Ectodermal cell (in vitro differentiated cells): Measurements from ENCODE around the gene TXNDC16. TPM values are rescaled to one million over a fixed set of nuclear protein-coding genes. Genes with fewer than 3 reads are reported as not detected.
"Not testable (repeated sequence)": the region's sequence is repeated elsewhere in the genome, so short reads cannot be mapped to it uniquely, and the experiment has no call there.

Experiments
- H3K27ac ChIP-seq: 2 replicates; pipeline ENCODE4 v1.7.0; 2013; ENCODE audit warnings: mild to moderate bottlenecking, low read depth, low read length; ENCODE audit not compliant: insufficient read depth, poor library complexity, severe bottlenecking
- H3K27me3 ChIP-seq: 2 replicates; pipeline ENCODE4 v1.7.0; 2013; ENCODE audit warnings: mild to moderate bottlenecking, low read length; ENCODE audit not compliant: insufficient read depth, control insufficient read depth, poor library complexity, severe bottlenecking
- H3K36me3 ChIP-seq: one replicate; pipeline ENCODE4 v1.7.0; 2013; ENCODE audit warnings: low read length; ENCODE audit not compliant: control insufficient read depth, insufficient read depth
- H3K4me1 ChIP-seq: one replicate; pipeline ENCODE4 v1.7.0; 2013; ENCODE audit warnings: low read length; ENCODE audit not compliant: control insufficient read depth, insufficient read depth
- H3K4me3 ChIP-seq: 2 replicates; pipeline ENCODE4 v1.7.0; 2013; ENCODE audit warnings: low read depth, low read length, control low read depth; ENCODE audit not compliant: insufficient read depth
- H3K9me3 ChIP-seq: 2 replicates; pipeline ENCODE4 v1.7.0; 2013; ENCODE audit warnings: mild to moderate bottlenecking, low read length, moderate library complexity; ENCODE audit not compliant: control insufficient read depth
- WGBS, 2 experiments: methylation state at CpG; one replicate each; pipeline ENCODE4 v1.1.7; 2013; ENCODE audit warnings: missing lambda C conversion rate in 2 of 2; 5-methylcytosine and 5-hydroxymethylcytosine counted together
- polyA plus RNA-seq, 4 experiments: library from polyadenylated mRNA; stranded (reverse); fragments of 50-300 nt; gene quantifications; one replicate each; pipeline ENCODE4 v1.2.3, GENCODE V29; 2013

The TXNDC16 gene
- 15.7 TPM for polyA plus RNA-seq (2013, experiment 1 of 4)
- polyA plus RNA-seq (2013, experiment 2 of 4): 16.2 TPM
- 16.0 TPM for polyA plus RNA-seq (2013, experiment 3 of 4)
- polyA plus RNA-seq (2013, experiment 4 of 4): 15.5 TPM

GRCh38 chr14:52552063-52552988, at the start of gene TXNDC16, which contains the start of gene GPR137C:
Gene TXNDC16, minus strand, starts transcription at chr14:52552505. Its CDS starts 8,948 bp downstream, at chr14:52543557.
Gene GPR137C, plus strand, starts transcription at chr14:52552836. Its CDS starts 312 bp downstream, at chr14:52553148.
- H3K9me3 ChIP-seq: no peaks in the 10 kb centered on the region
- H3K36me3 ChIP-seq: no peaks in the 10 kb centered on the region
- WGBS, 2 experiments: 0 to 1% methylated on average over 81 of the region's 81 CpGs
- peaks cover 8% of the 10 kb centered on the region for H3K4me1 ChIP-seq
- H3K27me3 ChIP-seq: no peaks in the 10 kb centered on the region
- H3K4me3 ChIP-seq: peak within 1 kb of the TSS; percentile 78
- peak within 1 kb of the TSS; percentile 76 for H3K27ac ChIP-seq

- Histone ChIP-seq H3K27me3 (no peaks in the 10 kb centered on the region), H3K27ac (no peak overlapping the region), H3K4me1 (no peaks in the 10 kb centered on the region), H3K4me3 (no peak overlapping the region), H3K9me3 (no peaks in the 10 kb centered on the region), H3K36me3 (no peaks in the 10 kb centered on the region)
- WGBS, 2 experiments: 95 to 99% methylated on average over 1 to 3 of the region's 3 CpGs
Observed at GRCh38 chr14:52599974-52600373, 47.7 kb upstream of the TXNDC16 start.

GRCh38 chr14:52598568-52598967, 46.3 kb upstream of the TXNDC16 start:
- Histone ChIP-seq H3K9me3 (no peaks in the 10 kb centered on the region), H3K27me3 (no peaks in the 10 kb centered on the region), H3K36me3 (no peaks in the 10 kb centered on the region), H3K27ac (no peak overlapping the region), H3K4me3 (no peak overlapping the region), H3K4me1 (no peaks in the 10 kb centered on the region)
- 100% methylated on average over 1 of the region's 1 CpG for WGBS, 2 experiments

- Histone ChIP-seq H3K27me3 (no peaks in the 10 kb centered on the region), H3K4me1 (no peaks in the 10 kb centered on the region), H3K4me3 (no peak overlapping the region), H3K27ac (no peak overlapping the region), H3K9me3 (no peaks in the 10 kb centered on the region), H3K36me3 (no peaks in the 10 kb centered on the region)
- 85 to 90% methylated on average over 5 of the region's 5 CpGs for WGBS, 2 experiments
Observed at GRCh38 chr14:52596861-52597260, 44.6 kb upstream of the TXNDC16 start.

GRCh38 chr14:52596320-52596719, 44.0 kb upstream of the TXNDC16 start:
- Histone ChIP-seq H3K9me3 (no peaks in the 10 kb centered on the region), H3K4me1 (no peaks in the 10 kb centered on the region), H3K36me3 (no peaks in the 10 kb centered on the region), H3K27ac (no peak overlapping the region), H3K27me3 (no peaks in the 10 kb centered on the region), H3K4me3 (no peak overlapping the region)
- 76 to 78% methylated on average over 10 of the region's 10 CpGs for WGBS, 2 experiments

GRCh38 chr14:52590318-52590717, 38.0 kb upstream of the TXNDC16 start:
- H3K27me3 ChIP-seq: no peaks in the 10 kb centered on the region
- H3K36me3 ChIP-seq: no peaks in the 10 kb centered on the region
- H3K27ac ChIP-seq: no peak overlapping the region
- no peaks in the 10 kb centered on the region for H3K9me3 ChIP-seq
- H3K4me3 ChIP-seq: no peak overlapping the region
- H3K4me1 ChIP-seq: no peaks in the 10 kb centered on the region
- WGBS, 2 experiments: 89% methylated on average over 1 of the region's 1 CpG; no CpG with 5 or more reads in 1 of the 2 experiments

- Histone ChIP-seq H3K36me3 (no peaks in the 10 kb centered on the region), H3K27ac (no peak overlapping the region), H3K4me3 (no peak overlapping the region), H3K4me1 (no peaks in the 10 kb centered on the region), H3K27me3 (no peaks in the 10 kb centered on the region), H3K9me3 (no peaks in the 10 kb centered on the region)
- 90 to 97% methylated on average over 3 to 4 of the region's 4 CpGs for WGBS, 2 experiments
Observed at GRCh38 chr14:52589646-52590045, 37.3 kb upstream of the TXNDC16 start.

- Histone ChIP-seq H3K36me3 (no peaks in the 10 kb centered on the region), H3K9me3 (no peaks in the 10 kb centered on the region), H3K4me1 (no peaks in the 10 kb centered on the region), H3K4me3 (no peak overlapping the region), H3K27me3 (no peaks in the 10 kb centered on the region), H3K27ac (no peak overlapping the region)
Observed at GRCh38 chr14:52583544-52583943, 31.2 kb upstream of the TXNDC16 start.

GRCh38 chr14:52575858-52576257, 23.6 kb upstream of the TXNDC16 start:
- no peaks in the 10 kb centered on the region for H3K36me3 ChIP-seq
- 94 to 96% methylated on average over 2 of the region's 2 CpGs for WGBS, 2 experiments

GRCh38 chr14:52568454-52568853, 16.1 kb upstream of the TXNDC16 start:
- not testable (repeated sequence) for H3K4me1 ChIP-seq, H3K27me3 ChIP-seq, H3K9me3 ChIP-seq, H3K4me3 ChIP-seq, H3K36me3 ChIP-seq, H3K27ac ChIP-seq
- 89 to 92% methylated on average over 7 of the region's 7 CpGs for WGBS, 2 experiments

More at GRCh38 chr14:52575858-52576257, 23.6 kb upstream of the TXNDC16 start:
- no peaks in the 10 kb centered on the region for H3K4me1 ChIP-seq
- H3K27ac ChIP-seq: no peak overlapping the region
- H3K9me3 ChIP-seq: no peaks in the 10 kb centered on the region
- H3K4me3 ChIP-seq: no peak overlapping the region
- H3K27me3 ChIP-seq: no peaks in the 10 kb centered on the region
